ENCODE results near the gene IMPG2.

IMPG2 gene

DNA sequence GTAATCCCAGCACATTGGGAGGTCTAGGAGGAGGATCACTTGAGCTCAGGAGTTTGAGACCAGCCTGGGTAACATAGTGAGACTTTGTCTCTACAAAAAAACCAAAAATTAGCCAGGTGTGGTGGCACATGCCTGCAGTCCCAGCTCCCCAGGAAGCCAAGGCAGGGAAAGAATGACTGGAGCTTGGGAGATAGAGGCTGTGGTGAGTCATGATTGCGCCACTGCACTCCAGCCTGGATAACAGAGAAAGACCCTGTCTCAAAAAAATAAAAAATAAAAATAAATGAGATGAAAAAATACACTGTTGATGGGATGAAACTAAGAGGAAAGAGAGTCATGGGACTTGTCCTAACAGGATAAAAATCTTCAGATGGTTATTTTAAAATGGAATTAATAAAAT lies 137.6 kb downstream of the IMPG2 start:
- Histone ChIP-seq H2AFZ (ENCODE audit: low read length) (no peak overlapping the region), H4K20me1 (ENCODE audit: insufficient read depth, low read length) (no peaks in the 10 kb centered on the region), H3K27me3 (replicated peaks; ENCODE audit: insufficient read depth, low read length) (no peaks in the 10 kb centered on the region), H3K27ac (ENCODE audit: low read length) (no peak overlapping the region), H3K79me2 (ENCODE audit: low read length) (no peaks in the 10 kb centered on the region), H3F3A (ENCODE audit: insufficient read depth, low read length) (no peaks in the 10 kb centered on the region), H3K4me2 (ENCODE audit: low read depth, low read length) (no peak overlapping the region), H3K9me2 (replicated peaks; ENCODE audit: insufficient read depth, low read length) (no peaks in the 10 kb centered on the region), H3K4me3 (ENCODE audit: low read length) (no peak overlapping the region), H3K9me3 (replicated peaks; ENCODE audit: insufficient read depth, low read length) (no peaks in the 10 kb centered on the region), H3K4me1 (ENCODE audit: low read length) (no peaks in the 10 kb centered on the region), H3K36me3 (replicated peaks; ENCODE audit: insufficient read depth, low read length) (no peaks in the 10 kb centered on the region), H3K9ac (ENCODE audit: low read length) (no peak overlapping the region)
- TF ChIP-seq EZH2 (optimal IDR thresholded peaks at IDR 0.05; ENCODE audit: low read depth, low read length): no peak
- TF ChIP-seq CTCF (IDR thresholded peaks at IDR 0.05; ENCODE audit: low read length): no peak
- no peak for TF ChIP-seq EZH2phosphoT487 (IDR thresholded peaks at IDR 0.05; ENCODE audit: low read length)
- no peak for DNase-seq

GRCh38 chr3:101181801-101182200 lies 138.6 kb downstream of the IMPG2 start:
- no peak for TF ChIP-seq EZH2phosphoT487 (IDR thresholded peaks at IDR 0.05; ENCODE audit: low read length)
- no peak for TF ChIP-seq EZH2 (optimal IDR thresholded peaks at IDR 0.05; ENCODE audit: low read depth, low read length)
- no peak for TF ChIP-seq CTCF (IDR thresholded peaks at IDR 0.05; ENCODE audit: low read length)
- no peak overlapping the region for H3K27ac ChIP-seq (ENCODE audit: low read length)
- no peaks in the 10 kb centered on the region for H3K9me2 ChIP-seq (replicated peaks; ENCODE audit: insufficient read depth, low read length)
- H3K4me1 ChIP-seq (ENCODE audit: low read length): no peaks in the 10 kb centered on the region
- H3K4me3 ChIP-seq (ENCODE audit: low read length): no peak overlapping the region
- H3F3A ChIP-seq (ENCODE audit: insufficient read depth, low read length): no peaks in the 10 kb centered on the region
- no peak overlapping the region for H2AFZ ChIP-seq (ENCODE audit: low read length)
- H3K27me3 ChIP-seq (replicated peaks; ENCODE audit: insufficient read depth, low read length): no peaks in the 10 kb centered on the region
- H4K20me1 ChIP-seq (ENCODE audit: insufficient read depth, low read length): no peaks in the 10 kb centered on the region
- H3K4me2 ChIP-seq (ENCODE audit: low read depth, low read length): no peak overlapping the region
- H3K9me3 ChIP-seq (replicated peaks; ENCODE audit: insufficient read depth, low read length): no peaks in the 10 kb centered on the region
- no peaks in the 10 kb centered on the region for H3K36me3 ChIP-seq (replicated peaks; ENCODE audit: insufficient read depth, low read length)
- H3K79me2 ChIP-seq (ENCODE audit: low read length): no peaks in the 10 kb centered on the region
- DNase-seq: no peak
- no peak overlapping the region for H3K9ac ChIP-seq (ENCODE audit: low read length)

DNA sequence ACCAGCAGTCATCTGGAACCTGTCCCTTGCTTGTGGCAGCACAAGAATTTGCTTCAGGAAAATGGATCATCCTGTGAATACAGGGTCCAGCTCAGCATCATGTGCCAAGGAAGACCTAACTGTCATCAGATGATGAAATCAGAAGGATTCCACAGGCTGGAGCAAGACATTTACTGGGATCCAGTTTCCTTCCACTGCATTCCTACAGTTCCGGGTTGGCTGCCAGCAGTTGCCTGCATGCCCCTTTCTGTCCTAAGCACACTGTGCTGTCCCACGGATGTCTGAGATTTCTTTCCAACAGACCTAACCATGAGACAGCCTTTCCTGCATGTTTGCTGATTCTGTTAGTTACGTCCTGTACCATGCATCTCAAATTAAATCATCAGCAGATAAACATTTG lies 140.7 kb downstream of the IMPG2 start:
- Histone ChIP-seq H3K9ac (ENCODE audit: low read length) (no peak overlapping the region), H4K20me1 (ENCODE audit: insufficient read depth, low read length) (no peaks in the 10 kb centered on the region), H3F3A (ENCODE audit: insufficient read depth, low read length) (no peaks in the 10 kb centered on the region), H3K36me3 (replicated peaks; ENCODE audit: insufficient read depth, low read length) (no peaks in the 10 kb centered on the region), H3K27ac (ENCODE audit: low read length) (no peak overlapping the region), H3K9me3 (replicated peaks; ENCODE audit: insufficient read depth, low read length) (no peaks in the 10 kb centered on the region), H2AFZ (ENCODE audit: low read length) (no peak overlapping the region), H3K4me1 (ENCODE audit: low read length) (no peaks in the 10 kb centered on the region), H3K79me2 (ENCODE audit: low read length) (no peaks in the 10 kb centered on the region), H3K4me3 (ENCODE audit: low read length) (no peak overlapping the region), H3K27me3 (replicated peaks; ENCODE audit: insufficient read depth, low read length) (no peaks in the 10 kb centered on the region), H3K4me2 (ENCODE audit: low read depth, low read length) (no peak overlapping the region), H3K9me2 (replicated peaks; ENCODE audit: insufficient read depth, low read length) (no peaks in the 10 kb centered on the region)
- DNase-seq: no peak
- TF ChIP-seq CTCF (IDR thresholded peaks at IDR 0.05; ENCODE audit: low read length) (no peak), EZH2 (optimal IDR thresholded peaks at IDR 0.05; ENCODE audit: low read depth, low read length) (no peak), EZH2phosphoT487 (IDR thresholded peaks at IDR 0.05; ENCODE audit: low read length) (no peak)
